Right renal pelvis (tissue), 4 donors: ENCODE measurements around the gene LETM1. TPM values are rescaled to one million over a fixed set of nuclear protein-coding genes. Genes with fewer than 3 reads are reported as not detected.

Experiments
- DNase-seq, 4 donors: peaks; one replicate each; pipeline ENCODE4 v3.0.0-alpha.2; 2013; ENCODE audit warnings: low read depth in 4 of 4, low spot score in 3 of 4, missing footprints in 1 of 4
- polyA plus RNA-seq, 4 donors: library from polyadenylated mRNA; unstranded; fragments of 120-200 nt; gene quantifications; one replicate each; pipeline ENCODE4 v1.2.1, GENCODE V29; 2013; ENCODE audit not compliant: insufficient read length in 4 of 4

Gene LETM1
- polyA plus RNA-seq, 4 donors, result 18.1 to 25.2 (median 19.9) TPM

DNA sequence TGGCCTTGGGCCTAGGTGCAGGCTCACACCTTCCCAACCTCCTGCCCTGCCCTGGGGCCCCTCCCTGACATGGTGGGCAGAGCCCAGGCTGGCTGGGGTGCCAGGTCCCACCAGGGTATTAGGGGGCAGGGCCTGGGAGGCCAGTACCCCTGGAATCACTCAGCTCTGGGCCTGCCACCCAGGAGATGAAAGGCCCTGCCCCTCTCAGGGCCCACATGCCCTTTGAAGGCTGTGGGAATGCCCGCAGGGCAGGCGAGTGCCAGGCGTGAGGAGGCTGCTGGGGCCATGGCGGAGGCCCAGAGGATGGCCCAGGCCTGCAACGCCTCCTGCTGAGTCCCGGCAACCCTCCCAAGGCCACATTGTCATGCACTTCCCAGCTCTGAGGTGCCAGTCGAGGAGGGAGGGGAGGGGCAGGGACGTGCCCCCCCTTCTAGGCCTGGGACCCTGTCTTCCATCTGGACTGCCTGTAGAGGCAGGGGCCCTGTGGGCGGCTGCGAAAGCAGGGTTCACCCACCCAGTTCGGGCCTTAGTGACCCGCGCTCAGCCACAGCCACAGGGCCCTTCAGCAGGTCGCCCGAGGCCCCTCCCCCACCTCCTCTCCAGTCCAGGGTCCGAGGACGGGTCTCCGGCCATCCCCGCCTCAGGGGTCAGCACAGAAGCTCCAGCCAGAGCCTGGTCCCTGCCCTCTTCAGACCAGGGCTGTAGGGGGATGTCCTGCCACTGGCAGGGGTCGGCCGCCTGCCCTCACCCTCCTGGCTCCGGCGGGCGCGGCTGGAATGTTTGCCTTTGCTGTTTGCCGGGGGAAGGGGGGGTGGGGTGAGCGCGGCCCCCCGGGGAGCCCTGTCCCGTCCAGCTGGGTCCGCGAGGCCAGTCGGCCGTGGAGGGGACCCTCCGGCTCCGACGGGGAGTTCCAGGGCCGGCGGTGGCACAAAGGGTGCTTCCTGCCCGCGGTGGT is 89.6 kb downstream of the LETM1 start:
- no peak for DNase-seq

DNA sequence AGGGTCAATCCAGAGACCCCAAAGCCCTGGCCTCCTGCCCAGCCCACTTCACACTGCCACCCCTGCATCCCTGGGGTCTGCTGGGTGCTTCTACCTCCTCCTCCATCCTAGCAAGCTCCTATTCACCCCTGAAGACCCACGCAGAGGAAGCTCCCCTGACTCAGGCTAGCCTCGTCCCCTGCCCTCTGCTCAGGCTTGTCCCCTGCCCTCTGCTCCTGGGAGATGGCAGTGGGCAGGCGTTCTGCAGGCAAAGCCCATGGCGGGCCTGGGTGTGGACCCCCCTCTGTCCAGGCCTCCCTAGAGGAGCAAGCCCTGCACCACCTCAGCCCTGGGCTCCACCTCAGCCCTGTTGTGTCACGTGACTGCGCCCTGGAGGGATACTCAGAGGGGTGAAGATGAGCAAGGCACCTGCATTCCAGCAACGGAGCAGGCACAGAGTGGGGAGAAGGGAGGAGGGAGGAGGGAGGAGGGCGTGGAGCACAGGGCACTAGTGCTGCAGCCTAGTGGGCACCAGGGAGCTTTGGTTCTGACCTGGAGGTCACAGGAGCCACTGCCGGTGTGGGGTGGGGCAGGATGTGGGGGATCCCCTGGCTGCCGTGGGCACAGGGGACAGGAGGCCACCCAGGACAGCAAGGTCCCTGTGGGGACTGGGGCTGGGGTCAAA is 90.4 kb downstream of the LETM1 start:
- DNase-seq, result no peak

DNA sequence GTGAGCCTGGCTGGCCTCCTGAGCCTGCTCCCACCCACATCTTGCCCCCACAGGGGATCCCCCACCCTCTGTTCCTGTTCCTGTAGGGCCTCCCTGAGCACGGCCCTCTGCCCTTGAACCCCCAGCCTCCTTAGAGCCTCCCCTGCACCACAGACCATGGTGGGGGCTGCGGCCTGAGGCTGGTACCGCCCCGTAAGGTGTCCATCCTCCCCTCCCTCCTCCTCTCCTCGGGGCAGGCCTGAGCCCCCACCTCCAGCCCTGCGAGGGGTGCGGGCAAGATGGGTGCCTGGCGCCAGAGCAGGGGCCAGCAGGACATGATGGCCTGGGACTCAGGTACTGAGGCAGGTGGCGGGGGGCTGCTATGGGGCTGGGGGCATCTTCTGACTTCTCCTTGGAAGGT is 91.3 kb downstream of the LETM1 start:
- DNase-seq, result no peak

DNA sequence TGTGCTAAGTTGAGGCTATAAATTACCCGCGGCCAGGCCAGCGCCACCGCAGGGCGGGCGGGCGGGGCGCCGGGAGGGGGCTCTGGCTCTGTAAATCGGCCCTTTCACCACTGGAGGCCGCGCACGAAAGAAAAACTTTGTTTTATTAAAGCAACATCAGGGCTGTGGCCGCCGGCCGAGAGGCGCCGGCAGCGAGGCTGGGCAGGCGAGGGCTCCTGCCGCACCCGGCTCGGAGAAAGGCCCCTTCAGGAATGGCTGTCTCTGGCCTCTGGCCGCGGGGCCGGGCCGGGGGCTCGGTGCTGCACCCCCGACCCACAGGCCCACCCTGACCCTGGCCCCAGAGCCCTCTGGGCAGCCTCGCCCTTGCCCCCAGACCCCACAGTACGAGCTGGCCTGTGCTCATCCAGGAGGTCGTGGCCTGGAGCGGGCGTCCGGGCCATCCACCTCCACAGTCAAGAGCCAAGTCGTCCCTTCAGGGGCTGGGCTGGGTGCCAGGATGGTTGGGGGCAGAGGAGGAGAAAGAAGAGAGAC is 92.3 kb downstream of the LETM1 start:
- DNase-seq, result no peak

DNA sequence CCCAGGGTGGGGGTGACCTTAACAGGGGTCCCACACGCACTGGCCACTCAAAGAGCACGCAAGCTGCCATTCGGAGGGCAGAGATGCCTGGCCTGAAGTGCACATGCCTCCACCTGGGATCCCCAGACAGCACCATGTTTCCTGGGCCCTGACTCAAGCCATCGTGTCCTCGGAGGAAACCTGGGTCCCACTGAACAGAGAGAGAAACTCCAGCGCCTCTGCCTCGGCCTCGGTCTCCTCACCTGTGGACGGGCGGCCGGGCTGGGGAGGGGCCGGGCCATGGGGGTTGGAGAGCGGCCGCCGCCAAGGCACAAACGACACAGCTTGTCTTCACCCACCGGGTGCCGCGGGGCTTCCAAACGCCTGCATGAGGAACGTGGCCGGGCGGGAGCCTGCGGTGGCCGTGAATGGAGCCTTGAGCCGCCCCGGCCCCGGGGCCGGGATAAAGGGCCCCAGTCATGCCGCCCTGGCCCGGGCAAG is 92.8 kb downstream of the LETM1 start:
- no peak for DNase-seq

DNA sequence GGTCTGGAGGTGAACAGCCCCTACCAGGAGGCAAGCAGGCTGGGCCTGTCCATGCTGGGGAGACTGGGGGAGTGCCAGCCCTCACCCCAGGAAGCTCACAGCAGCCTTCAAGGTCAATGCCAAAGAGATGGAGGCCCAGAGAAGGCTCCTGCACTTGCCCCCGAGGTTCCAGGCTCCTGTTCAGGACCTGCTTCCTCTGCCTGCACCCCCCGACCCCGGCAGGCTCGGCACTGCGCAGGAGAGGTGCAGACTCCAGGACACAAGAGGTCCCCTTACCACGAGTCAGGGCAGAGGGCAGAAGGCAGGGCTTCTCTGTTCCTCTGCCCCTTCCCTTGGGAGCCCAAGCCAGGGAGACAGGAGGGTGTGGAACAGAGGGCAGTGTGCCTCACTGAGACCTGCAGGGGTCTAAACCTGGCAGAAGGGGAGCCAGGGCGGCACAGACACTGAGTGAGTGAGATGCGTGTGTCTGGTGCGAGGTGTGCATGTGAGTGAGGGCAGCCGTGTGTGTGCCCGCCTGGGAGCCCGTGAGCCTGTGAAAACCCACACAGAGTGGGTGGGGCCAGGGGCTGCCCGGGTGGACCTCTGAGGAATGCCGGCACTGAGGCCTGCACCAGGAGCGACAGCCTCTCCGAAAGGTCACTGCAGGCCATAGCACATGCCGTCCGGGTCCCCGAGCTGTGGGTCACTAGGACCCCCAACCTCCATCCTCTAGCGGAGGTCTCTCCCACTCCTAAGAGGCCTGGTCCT is 93.5 kb downstream of the LETM1 start:
- no peak for DNase-seq

Other genes with a start within 250 kb of the LETM1 start
- 1 to 10 TPM; 1.6 to 3.6 (median 2.0) TPM for gene FAM53A, start 171.8 kb downstream of the LETM1 start, polyA plus RNA-seq
- gene SLBP, start 143.8 kb downstream of the LETM1 start, polyA plus RNA-seq, result 100 to 1,000 TPM in 3 of 4 donors, 10 to 100 TPM in 1; 92.6 to 105 (median 102) TPM
- gene TMEM129, start 134.8 kb downstream of the LETM1 start, polyA plus RNA-seq, result 10 to 100 TPM; 38.6 to 53.8 (median 40.3) TPM
- gene TACC3, start 134.6 kb downstream of the LETM1 start, polyA plus RNA-seq, result 10 to 100 TPM; 37.1 to 45.6 (median 41.3) TPM
- 100 to 1,000 TPM in 1 of 4 donors, 10 to 100 TPM in 3; 71.8 to 128 (median 95.2) TPM for gene FGFR3, start 62.9 kb downstream of the LETM1 start, polyA plus RNA-seq
- gene NSD2, start 15.2 kb upstream of the LETM1 start, polyA plus RNA-seq, result 10 to 100 TPM; 68.2 to 85.6 (median 79.1) TPM
- 10 to 100 TPM; 31.5 to 42.9 (median 35.1) TPM for gene NELFA, start 152.8 kb upstream of the LETM1 start, polyA plus RNA-seq
- gene NAT8L, start 203.2 kb upstream of the LETM1 start, polyA plus RNA-seq, result 1 to 10 TPM; 5.4 to 7.8 (median 6.6) TPM